ENCODE measurements around the gene NONO.
"Not testable (repeated sequence)": the region's sequence is repeated elsewhere in the genome, so short reads cannot be mapped to it uniquely, and the experiment has no call there.

The NONO gene

GRCh38 chrX:71292669-71293365 lies 9.4 kb downstream of the NONO start:
- Histone ChIP-seq H3K27ac (no peak overlapping the region), H3K27me3 (no peaks in the 10 kb centered on the region), H3K4me3 (ENCODE audit: low read depth in 1 of 2, low read length in 1 of 2) (no peak overlapping the region), H3K9me3 (no peaks in the 10 kb centered on the region), H3K4me1 (ENCODE audit: control insufficient read depth in 1 of 2, insufficient read depth in 1 of 2, low read depth in 1 of 2, low read length in 1 of 2) (no peaks in the 10 kb centered on the region), H3K36me3 (peaks cover 72% of the 10 kb centered on the region)
- TF ChIP-seq CTCF (IDR thresholded peaks at IDR 0.05), result no peak

- no peaks in the 10 kb centered on the region for H3K9me3 ChIP-seq
- no peak for TF ChIP-seq CTCF (IDR thresholded peaks at IDR 0.05)
- H3K4me3 ChIP-seq (ENCODE audit: low read depth in 1 of 2, low read length in 1 of 2), result no peak overlapping the region
- peaks cover 86% of the 10 kb centered on the region for H3K36me3 ChIP-seq
- H3K4me1 ChIP-seq (ENCODE audit: control insufficient read depth in 1 of 2, insufficient read depth in 1 of 2, low read depth in 1 of 2, low read length in 1 of 2), result no peaks in the 10 kb centered on the region
- no peak overlapping the region for H3K27ac ChIP-seq
- no peaks in the 10 kb centered on the region for H3K27me3 ChIP-seq
These were observed 13.4 kb downstream of the NONO start for GRCh38 chrX:71296806-71297205.

- TF ChIP-seq CTCF (IDR thresholded peaks at IDR 0.05), result no peak
- Histone ChIP-seq H3K9me3 (no peaks in the 10 kb centered on the region), H3K27ac (no peak overlapping the region), H3K4me3 (ENCODE audit: low read depth in 1 of 2, low read length in 1 of 2) (no peak overlapping the region), H3K4me1 (ENCODE audit: control insufficient read depth in 1 of 2, insufficient read depth in 1 of 2, low read depth in 1 of 2, low read length in 1 of 2) (peaks cover 0 to 4% of the 10 kb centered on the region in 2 experiments), H3K36me3 (peaks cover 74% of the 10 kb centered on the region), H3K27me3 (no peaks in the 10 kb centered on the region)
These were observed 14.7 kb downstream of the NONO start for GRCh38 chrX:71298119-71298518.

- H3K27me3 ChIP-seq; H3K27ac ChIP-seq; H3K4me1 ChIP-seq (ENCODE audit: control insufficient read depth in 1 of 2, insufficient read depth in 1 of 2, low read depth in 1 of 2, low read length in 1 of 2); H3K9me3 ChIP-seq; H3K4me3 ChIP-seq (ENCODE audit: low read depth in 1 of 2, low read length in 1 of 2): not testable (repeated sequence)
- peaks cover 54% of the 10 kb centered on the region for H3K36me3 ChIP-seq
These were observed 16.6 kb downstream of the NONO start for GRCh38 chrX:71300064-71300463.

- H3K4me1 ChIP-seq (ENCODE audit: control insufficient read depth in 1 of 2, insufficient read depth in 1 of 2, low read depth in 1 of 2, low read length in 1 of 2); H3K27ac ChIP-seq; H3K9me3 ChIP-seq; H3K4me3 ChIP-seq (ENCODE audit: low read depth in 1 of 2, low read length in 1 of 2); H3K27me3 ChIP-seq: not testable (repeated sequence)
- H3K36me3 ChIP-seq, result peaks cover 50% of the 10 kb centered on the region
These were observed 17.1 kb downstream of the NONO start for GRCh38 chrX:71300495-71300894.

GRCh38 chrX:71301195-71301924 lies 17.9 kb downstream of the NONO start, which contains the start of gene ITGB1BP2:
TSS of gene ITGB1BP2 (plus strand) at chrX:71301750. CDS start at chrX:71301807, 57 bp downstream.
- Histone ChIP-seq H3K27ac (no peak within 1 kb of the TSS), H3K4me1 (ENCODE audit: control insufficient read depth in 1 of 2, insufficient read depth in 1 of 2, low read depth in 1 of 2, low read length in 1 of 2) (peaks cover 0 to 4% of the 10 kb centered on the region in 2 experiments), H3K9me3 (no peaks in the 10 kb centered on the region), H3K27me3 (no peaks in the 10 kb centered on the region), H3K4me3 (ENCODE audit: low read depth in 1 of 2, low read length in 1 of 2) (no peak within 1 kb of the TSS), H3K36me3 (peaks cover 42% of the 10 kb centered on the region)
- no peak for TF ChIP-seq CTCF (IDR thresholded peaks at IDR 0.05)

All from neutrophil (primary cell).